H9 (cell line): ENCODE data around the gene AP4B1. TPM values are rescaled to one million over a fixed set of nuclear protein-coding genes. Genes with fewer than 3 reads are reported as not detected.

Experiments used
- DNase-seq: peaks from one replicate; pipeline ENCODE4 v3.0.0-alpha.2; 2017
- H2AFZ ChIP-seq: one replicate; pipeline ENCODE4 v1.6.1; 2013; ENCODE audit warnings: mild to moderate bottlenecking, low read length, control low read depth, moderate library complexity
- H2AK5ac ChIP-seq: 2 replicates; pipeline ENCODE4 v1.6.1; 2013; ENCODE audit warnings: low read length, control low read depth, mixed read lengths; ENCODE audit not compliant: insufficient read length
- H2BK120ac ChIP-seq: one replicate; pipeline ENCODE4 v1.6.1; 2013; ENCODE audit warnings: low read depth, mild to moderate bottlenecking, low read length, control low read depth, inconsistent platforms; ENCODE audit not compliant: poor library complexity, severe bottlenecking
- H2BK12ac ChIP-seq: 2 replicates; pipeline ENCODE4 v1.6.1; 2013; ENCODE audit warnings: low read length, control low read depth, mixed read lengths, low read depth; ENCODE audit not compliant: insufficient read length
- H2BK15ac ChIP-seq: 2 replicates; pipeline ENCODE4 v1.6.1; 2013; ENCODE audit warnings: low read depth, low read length, control low read depth
- H2BK20ac ChIP-seq: one replicate; pipeline ENCODE4 v1.6.1; 2013; ENCODE audit warnings: low read depth, mild to moderate bottlenecking, low read length, control low read depth, inconsistent platforms; ENCODE audit not compliant: poor library complexity, severe bottlenecking
- H2BK5ac ChIP-seq: 2 replicates; pipeline ENCODE4 v1.6.1; 2013; ENCODE audit warnings: low read length, control low read depth, mixed read lengths; ENCODE audit not compliant: insufficient read length
- H3K14ac ChIP-seq: 2 replicates; pipeline ENCODE4 v1.6.1; 2013; ENCODE audit warnings: low read length, control low read depth; ENCODE audit not compliant: insufficient read depth
- H3K18ac ChIP-seq: 2 replicates; pipeline ENCODE4 v1.6.1; 2013; ENCODE audit warnings: low read depth, mild to moderate bottlenecking, mixed read lengths, low read length, control low read depth; ENCODE audit not compliant: insufficient read length
- H3K23ac ChIP-seq: 2 replicates; pipeline ENCODE4 v1.6.1; 2013; ENCODE audit warnings: low read length, control low read depth, mixed read lengths, low read depth; ENCODE audit not compliant: insufficient read length
- H3K23me2 ChIP-seq: 2 replicates; pipeline ENCODE4 v1.6.1; 2013; ENCODE audit warnings: low read depth, mild to moderate bottlenecking, mixed read lengths, low read length, control low read depth; ENCODE audit not compliant: insufficient read length, poor library complexity, severe bottlenecking
- H3K27ac ChIP-seq: 2 replicates; pipeline ENCODE4 v1.5.1; 2013; ENCODE audit warnings: low read length, control low read depth, mixed read lengths, low read depth; ENCODE audit not compliant: insufficient read length
- H3K27me3 ChIP-seq: 2 replicates; pipeline ENCODE4 v1.6.1; 2013; ENCODE audit warnings: low read length, control low read depth, inconsistent platforms; ENCODE audit not compliant: insufficient read depth
- H3K4ac ChIP-seq: 2 replicates; pipeline ENCODE4 v1.6.1; 2013; ENCODE audit warnings: low read depth, mild to moderate bottlenecking, control low read depth, inconsistent platforms, low read length, moderate library complexity
- H3K4me1 ChIP-seq: 2 replicates; pipeline ENCODE4 v1.6.1; 2013; ENCODE audit warnings: low read length, control low read depth, inconsistent platforms; ENCODE audit not compliant: insufficient read depth
- H3K4me2 ChIP-seq: 2 replicates; pipeline ENCODE4 v1.6.1; 2013; ENCODE audit warnings: low read length, control low read depth, mixed read lengths; ENCODE audit not compliant: insufficient read length, insufficient read depth
- H3K56ac ChIP-seq: 2 replicates; pipeline ENCODE4 v1.6.1; 2013; ENCODE audit warnings: low read depth, mild to moderate bottlenecking, mixed read lengths, low read length, control low read depth; ENCODE audit not compliant: insufficient read length
- H3K79me1 ChIP-seq: 2 replicates; pipeline ENCODE4 v1.6.1; 2013; ENCODE audit warnings: low read depth, mild to moderate bottlenecking, moderate library complexity, low read length, control low read depth, inconsistent platforms; ENCODE audit not compliant: insufficient read depth, poor library complexity, severe bottlenecking
- H3K79me2 ChIP-seq: 2 replicates; pipeline ENCODE4 v1.6.1; 2013; ENCODE audit warnings: low read length, control low read depth, inconsistent platforms; ENCODE audit not compliant: insufficient read depth
- H3K9ac ChIP-seq: 2 replicates; pipeline ENCODE4 v1.6.1; 2013; ENCODE audit warnings: low read length, control low read depth, mixed read lengths; ENCODE audit not compliant: insufficient read length; ENCODE audit errors: extremely low read depth
- H3K9me3 ChIP-seq: one replicate; pipeline ENCODE4 v1.6.1; 2013; ENCODE audit warnings: low read depth, low read length, inconsistent platforms; ENCODE audit not compliant: control insufficient read depth
- H3T11ph ChIP-seq: one replicate; pipeline ENCODE4 v1.6.1; 2013; ENCODE audit warnings: mild to moderate bottlenecking, low read length, control low read depth, inconsistent platforms
- H4K20me1 ChIP-seq: one replicate; pipeline ENCODE4 v1.6.1; 2013; ENCODE audit not compliant: control insufficient read depth, insufficient read length, insufficient read depth
- H4K5ac ChIP-seq: 2 replicates; pipeline ENCODE4 v1.6.1; 2013; ENCODE audit warnings: low read depth, mild to moderate bottlenecking, mixed read lengths, low read length, control low read depth; ENCODE audit not compliant: insufficient read length
- H4K8ac ChIP-seq: replicated peaks from 2 replicates; pipeline ENCODE4 v1.6.1; 2013; ENCODE audit warnings: low read length, control low read depth, mixed read lengths, low read depth; ENCODE audit not compliant: insufficient read length
- H4K91ac ChIP-seq: 2 replicates; pipeline ENCODE4 v1.6.1; 2013; ENCODE audit warnings: low read depth, mild to moderate bottlenecking, moderate library complexity, mixed read lengths, low read length, control low read depth; ENCODE audit not compliant: insufficient read length
- H3K27ac Mint-ChIP-seq, 3 experiments: 2 replicates in 2 of 3; 3 replicates in 1 of 3; pipeline ENCODE4 v1.8.0; 2020 to 2021; ENCODE audit warnings: mixed read lengths in 3 of 3, mild to moderate bottlenecking in 1 of 3, moderate library complexity in 1 of 3
- H3K27me3 Mint-ChIP-seq: 2 replicates; pipeline ENCODE4 v1.8.0; 2021; ENCODE audit warnings: low read depth, mild to moderate bottlenecking, moderate library complexity, mixed read lengths
- H3K36me3 Mint-ChIP-seq, 3 experiments: 2 replicates in 2 of 3; 3 replicates in 1 of 3; pipeline ENCODE4 v1.8.0; 2020 to 2021; ENCODE audit warnings: low read depth in 3 of 3, mixed read lengths in 3 of 3; ENCODE audit not compliant: insufficient read depth in 1 of 3
- H3K4me1 Mint-ChIP-seq, 2 experiments: 2 replicates each; pipeline ENCODE4 v1.8.0; 2020; ENCODE audit warnings: mixed read lengths in 2 of 2
- H3K4me3 Mint-ChIP-seq, 2 experiments: 2 replicates in 1 of 2; 3 replicates in 1 of 2; pipeline ENCODE4 v1.8.0; 2020 to 2021; ENCODE audit warnings: mild to moderate bottlenecking in 2 of 2, mixed read lengths in 2 of 2, moderate library complexity in 1 of 2
- H3K9me3 Mint-ChIP-seq, 2 experiments: 2 replicates in 1 of 2; 3 replicates in 1 of 2; pipeline ENCODE4 v1.8.0; 2020; ENCODE audit warnings: mild to moderate bottlenecking in 2 of 2, mixed read lengths in 2 of 2, moderate library complexity in 1 of 2
- WGBS: extraction: QIAGEN DNeasy Blood & Tissue Kit; methylation state at CpG from one replicate; pipeline ENCODE4 v1.1.7; 2013; ENCODE audit warnings: missing lambda C conversion rate, low lambda C conversion rate, mixed read lengths; ENCODE audit not compliant: insufficient read length; ENCODE audit errors: extremely low coverage; 5-methylcytosine and 5-hydroxymethylcytosine counted together
- total RNA-seq: library from RNA; stranded (reverse); gene quantifications from 2 replicates; pipeline ENCODE4 v1.2.1, GENCODE V29; 2021
- TF ChIP-seq, protein P1 (sequence below): fragments of 200-600 bp; sonication (generic); conservative IDR thresholded peaks from 3 replicates; pipeline ENCODE4 v1.8.0; 2021; ENCODE audit warnings: antibody characterized with exemption, mild to moderate bottlenecking

The AP4B1 gene
- total RNA-seq, 1 experiment from 2014 or later, result 19.3 TPM

DNA sequence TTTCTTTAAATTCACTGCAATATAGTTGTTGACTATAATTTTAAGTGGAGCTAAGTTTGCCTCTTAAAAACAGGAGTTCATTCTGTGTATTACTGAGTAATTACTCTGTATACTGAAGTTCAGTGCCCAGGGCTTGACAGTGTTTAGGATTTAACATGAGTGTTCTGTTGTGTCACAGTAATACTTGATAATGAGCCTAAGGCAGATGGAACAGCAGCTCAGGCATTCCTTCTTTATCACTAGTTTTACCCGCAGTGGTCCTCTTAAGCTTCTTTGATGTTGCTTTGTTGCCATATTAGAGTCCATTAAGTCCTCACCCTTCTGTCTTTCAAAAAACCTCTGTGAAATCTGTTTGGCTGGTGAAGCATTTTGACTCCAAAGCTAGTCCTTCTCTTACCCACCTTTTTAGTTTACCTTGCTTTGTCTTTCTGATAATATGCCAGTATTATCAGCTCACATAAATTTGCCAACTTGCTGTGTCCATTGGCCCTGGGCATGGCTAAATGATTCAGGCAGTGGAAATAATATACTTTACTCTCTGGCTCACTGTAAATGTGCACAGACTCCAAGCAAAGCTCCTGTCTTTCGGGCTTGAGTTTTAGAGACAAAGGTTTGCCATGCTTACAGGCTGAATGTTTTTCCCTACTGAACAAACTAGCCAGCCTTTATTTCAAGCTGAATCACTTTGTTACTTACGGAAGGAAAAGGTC is 42.2 kb upstream of the AP4B1 start:
- Histone ChIP-seq H2BK15ac (no peak overlapping the region), H4K5ac (no peak overlapping the region), H3K14ac (no peak overlapping the region), H4K20me1 (no peaks in the 10 kb centered on the region), H3K27ac (no peak overlapping the region), H3K18ac (no peak overlapping the region), H3K4me2 (no peak overlapping the region), H4K91ac (no peak overlapping the region), H2BK20ac (no peak overlapping the region), H3K27me3 (no peaks in the 10 kb centered on the region), H2BK12ac (no peak overlapping the region), H2BK120ac (no peak overlapping the region), H3K23ac (no peak overlapping the region), H3K23me2 (no peaks in the 10 kb centered on the region), H3K4ac (no peak overlapping the region), H3K4me1 (peaks cover 3% of the 10 kb centered on the region; the same call in 1 of the 2 replicates), H4K8ac (no peak overlapping the region), H3K79me1 (peaks cover 9% of the 10 kb centered on the region), H2BK5ac (no peak overlapping the region), H3K79me2 (no peaks in the 10 kb centered on the region; the same call in 1 of the 2 replicates), H3K9ac (no peak overlapping the region), H3K9me3 (no peaks in the 10 kb centered on the region), H3T11ph (no peak overlapping the region), H3K56ac (no peak overlapping the region), H2AK5ac (no peak overlapping the region), H2AFZ (no peak overlapping the region)
- no peak overlapping the region for H3K4me3 Mint-ChIP-seq
- no CpG with 5 or more reads among the region's 3 CpGs for WGBS
- H3K27ac Mint-ChIP-seq, result peak overlapping the region in 1 of 3 experiments; percentile 3; a peak in 1 of 7 replicates
- no peak for DNase-seq
- peaks cover 20 to 24% of the 10 kb centered on the region in 2 experiments for H3K4me1 Mint-ChIP-seq
- no peaks in the 10 kb centered on the region for H3K27me3 Mint-ChIP-seq
- H3K9me3 Mint-ChIP-seq, result no peaks in the 10 kb centered on the region
- TF ChIP-seq, protein P1, sequence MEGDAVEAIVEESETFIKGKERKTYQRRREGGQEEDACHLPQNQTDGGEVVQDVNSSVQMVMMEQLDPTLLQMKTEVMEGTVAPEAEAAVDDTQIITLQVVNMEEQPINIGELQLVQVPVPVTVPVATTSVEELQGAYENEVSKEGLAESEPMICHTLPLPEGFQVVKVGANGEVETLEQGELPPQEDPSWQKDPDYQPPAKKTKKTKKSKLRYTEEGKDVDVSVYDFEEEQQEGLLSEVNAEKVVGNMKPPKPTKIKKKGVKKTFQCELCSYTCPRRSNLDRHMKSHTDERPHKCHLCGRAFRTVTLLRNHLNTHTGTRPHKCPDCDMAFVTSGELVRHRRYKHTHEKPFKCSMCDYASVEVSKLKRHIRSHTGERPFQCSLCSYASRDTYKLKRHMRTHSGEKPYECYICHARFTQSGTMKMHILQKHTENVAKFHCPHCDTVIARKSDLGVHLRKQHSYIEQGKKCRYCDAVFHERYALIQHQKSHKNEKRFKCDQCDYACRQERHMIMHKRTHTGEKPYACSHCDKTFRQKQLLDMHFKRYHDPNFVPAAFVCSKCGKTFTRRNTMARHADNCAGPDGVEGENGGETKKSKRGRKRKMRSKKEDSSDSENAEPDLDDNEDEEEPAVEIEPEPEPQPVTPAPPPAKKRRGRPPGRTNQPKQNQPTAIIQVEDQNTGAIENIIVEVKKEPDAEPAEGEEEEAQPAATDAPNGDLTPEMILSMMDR, result no peak
- H3K36me3 Mint-ChIP-seq, result peaks cover 5 to 21% (median 9%) of the 10 kb centered on the region in 3 experiments; a peak in 6 of 7 replicates
